HUES64 (cell line): ENCODE measurements around the gene CDH15. TPM values are rescaled to one million over a fixed set of nuclear protein-coding genes. Genes with fewer than 3 reads are reported as not detected.
A peak's percentile ranks its signal among the peaks of the same experiment; 100 is the strongest.

Experiments
- H3K27ac ChIP-seq: 2 replicates; pipeline ENCODE4 v1.7.0; 2013; ENCODE audit warnings: low read depth, low read length, inconsistent platforms
- H3K27me3 ChIP-seq: 2 replicates; pipeline ENCODE4 v1.6.1; 2013; ENCODE audit warnings: mild to moderate bottlenecking, low read length; ENCODE audit not compliant: insufficient read depth
- H3K36me3 ChIP-seq: 2 replicates; pipeline ENCODE4 v1.6.1; 2013; ENCODE audit warnings: mild to moderate bottlenecking, low read length; ENCODE audit not compliant: insufficient read depth
- H3K4me1 ChIP-seq: 2 replicates; pipeline ENCODE4 v1.6.1; 2013; ENCODE audit warnings: mild to moderate bottlenecking, low read length, moderate library complexity; ENCODE audit not compliant: insufficient read depth
- H3K4me3 ChIP-seq: 2 replicates; pipeline ENCODE4 v1.5.1; 2013; ENCODE audit warnings: mild to moderate bottlenecking, low read length, moderate library complexity
- H3K9ac ChIP-seq: 2 replicates; pipeline ENCODE4 v1.6.1; 2013; ENCODE audit warnings: mild to moderate bottlenecking, low read depth, low read length
- H3K9me3 ChIP-seq: 2 replicates; pipeline ENCODE4 v1.6.1; 2013; ENCODE audit warnings: low read depth, low read length; ENCODE audit not compliant: insufficient read depth
- WGBS: fragments of 150-250, 120-280 bp; methylation state at CpG from one replicate; pipeline ENCODE4 v1.1.7; 2013; ENCODE audit warnings: missing lambda C conversion rate; 5-methylcytosine and 5-hydroxymethylcytosine counted together
- polyA plus RNA-seq, 2 experiments: library from polyadenylated mRNA; stranded (reverse); fragments of 50-300 nt; gene quantifications; one replicate each; pipeline ENCODE4 v1.2.3, GENCODE V29; 2013

CDH15 gene
- polyA plus RNA-seq (2013, experiment 1 of 2) = 0.15 TPM
- 0.13 TPM for polyA plus RNA-seq (2013, experiment 2 of 2)

- Histone ChIP-seq H3K4me1 (peaks cover 5% of the 10 kb centered on the region; the same call in 1 of the 2 replicates), H3K27ac (no peak within 1 kb of the TSS), H3K9ac (no peak within 1 kb of the TSS), H3K27me3 (peaks cover 32% of the 10 kb centered on the region), H3K4me3 (peak within 1 kb of the TSS; percentile 54), H3K36me3 (no peaks in the 10 kb centered on the region), H3K9me3 (no peaks in the 10 kb centered on the region)
- 6% methylated on average over 64 of the region's 74 CpGs for WGBS
Measured at GRCh38 chr16:89171216-89172170, at the start of gene CDH15. CDH15 (plus strand) TSS chr16:89171748; CDS start chr16:89171832, 84 bp downstream.

- Histone ChIP-seq H3K27ac (no peak overlapping the region), H3K9me3 (no peaks in the 10 kb centered on the region), H3K4me1 (no peaks in the 10 kb centered on the region), H3K9ac (no peak overlapping the region), H3K36me3 (peaks cover 58% of the 10 kb centered on the region), H3K27me3 (no peaks in the 10 kb centered on the region), H3K4me3 (no peak overlapping the region)
- 91% methylated on average over 11 of the region's 11 CpGs for WGBS
Measured at GRCh38 chr16:89122322-89122851, 49.2 kb upstream of the CDH15 start.

GRCh38 chr16:89123001-89123830 is 48.3 kb upstream of the CDH15 start:
- Histone ChIP-seq H3K27ac (no peak overlapping the region), H3K9me3 (no peaks in the 10 kb centered on the region), H3K4me3 (no peak overlapping the region), H3K4me1 (no peaks in the 10 kb centered on the region), H3K27me3 (no peaks in the 10 kb centered on the region), H3K36me3 (peaks cover 50% of the 10 kb centered on the region), H3K9ac (no peak overlapping the region)
- 91% methylated on average over 25 of the region's 25 CpGs for WGBS

GRCh38 chr16:89123831-89124100 is 47.8 kb upstream of the CDH15 start:
- Histone ChIP-seq H3K4me1 (no peaks in the 10 kb centered on the region), H3K27ac (no peak overlapping the region), H3K9me3 (no peaks in the 10 kb centered on the region), H3K27me3 (no peaks in the 10 kb centered on the region), H3K36me3 (peaks cover 47% of the 10 kb centered on the region), H3K4me3 (no peak overlapping the region), H3K9ac (no peak overlapping the region)
- 96% methylated on average over 12 of the region's 12 CpGs for WGBS

- no CpG with 5 or more reads among the region's 1 CpG for WGBS
Measured at GRCh38 chr16:89129378-89129777, 42.2 kb upstream of the CDH15 start.

GRCh38 chr16:89130448-89130847 is 41.1 kb upstream of the CDH15 start:
- Histone ChIP-seq H3K27ac (no peak overlapping the region), H3K27me3 (no peaks in the 10 kb centered on the region), H3K9ac (no peak overlapping the region), H3K9me3 (no peaks in the 10 kb centered on the region), H3K4me3 (no peak overlapping the region), H3K4me1 (no peaks in the 10 kb centered on the region), H3K36me3 (peaks cover 27% of the 10 kb centered on the region)
- WGBS = 93% methylated on average over 5 of the region's 5 CpGs

More at GRCh38 chr16:89129378-89129777, 42.2 kb upstream of the CDH15 start:
- Histone ChIP-seq H3K27me3 (no peaks in the 10 kb centered on the region), H3K9ac (no peak overlapping the region), H3K4me3 (no peak overlapping the region), H3K4me1 (no peaks in the 10 kb centered on the region), H3K27ac (no peak overlapping the region), H3K36me3 (peaks cover 30% of the 10 kb centered on the region), H3K9me3 (no peaks in the 10 kb centered on the region)

- H3K36me3 ChIP-seq = peaks cover 23% of the 10 kb centered on the region
- no peaks in the 10 kb centered on the region for H3K27me3 ChIP-seq
- WGBS = 95% methylated on average over 17 of the region's 17 CpGs
- H3K4me3 ChIP-seq = no peak overlapping the region
- no peaks in the 10 kb centered on the region for H3K9me3 ChIP-seq
- H3K9ac ChIP-seq = no peak overlapping the region
- H3K27ac ChIP-seq = no peak overlapping the region
- H3K4me1 ChIP-seq = no peaks in the 10 kb centered on the region
Measured at GRCh38 chr16:89131783-89132182, 39.8 kb upstream of the CDH15 start.

GRCh38 chr16:89132194-89133005 is 39.1 kb upstream of the CDH15 start:
- WGBS = 94% methylated on average over 22 of the region's 22 CpGs
- H3K9ac ChIP-seq = no peak overlapping the region
- no peaks in the 10 kb centered on the region for H3K27me3 ChIP-seq
- H3K9me3 ChIP-seq = no peaks in the 10 kb centered on the region
- no peak overlapping the region for H3K4me3 ChIP-seq
- H3K36me3 ChIP-seq = peaks cover 23% of the 10 kb centered on the region
- H3K4me1 ChIP-seq = no peaks in the 10 kb centered on the region
- no peak overlapping the region for H3K27ac ChIP-seq

GRCh38 chr16:89133457-89134127 is 38.0 kb upstream of the CDH15 start:
- H3K27ac ChIP-seq = no peak overlapping the region
- no peak overlapping the region for H3K4me3 ChIP-seq
- no peak overlapping the region for H3K9ac ChIP-seq
- 95% methylated on average over 25 of the region's 25 CpGs for WGBS
- no peaks in the 10 kb centered on the region for H3K27me3 ChIP-seq
- peaks cover 23% of the 10 kb centered on the region for H3K36me3 ChIP-seq
- no peaks in the 10 kb centered on the region for H3K9me3 ChIP-seq
- H3K4me1 ChIP-seq = no peaks in the 10 kb centered on the region

- Histone ChIP-seq H3K36me3 (peaks cover 19% of the 10 kb centered on the region), H3K4me3 (no peak overlapping the region), H3K9ac (no peak overlapping the region)
Measured at GRCh38 chr16:89134269-89134668, 37.3 kb upstream of the CDH15 start.

More at GRCh38 chr16:89134269-89134668, 37.3 kb upstream of the CDH15 start:
- no peak overlapping the region for H3K27ac ChIP-seq
- H3K9me3 ChIP-seq = no peaks in the 10 kb centered on the region
- no peaks in the 10 kb centered on the region for H3K4me1 ChIP-seq
- 92% methylated on average over 20 of the region's 20 CpGs for WGBS
- H3K27me3 ChIP-seq = no peaks in the 10 kb centered on the region
